Brain microvascular endothelial cell (primary cell): ENCODE results near the gene PNPT1.

ENCODE experiments used
- DNase-seq: peaks from one replicate; pipeline ENCODE4 v3.0.0-alpha.2; 2020
- H3K27ac ChIP-seq: fragments of 250-450 bp; sonication (Bioruptor Pico); 2 replicates; pipeline ENCODE4 v1.5.1; 2020; ENCODE audit warnings: mild to moderate bottlenecking, moderate library complexity
- H3K27me3 ChIP-seq: fragments of 250-450 bp; sonication (Bioruptor Pico); replicated peaks from 2 replicates; pipeline ENCODE4 v1.5.1; 2020; ENCODE audit warnings: mild to moderate bottlenecking
- H3K36me3 ChIP-seq: fragments of 250-450 bp; sonication (Bioruptor Pico); replicated peaks from 2 replicates; pipeline ENCODE4 v1.5.1; 2020; ENCODE audit warnings: mild to moderate bottlenecking
- H3K4me3 ChIP-seq: 2 replicates; pipeline ENCODE4 v1.5.1; 2011; ENCODE audit warnings: low read depth, mild to moderate bottlenecking, control low read depth, low read length, moderate library complexity
- in situ Hi-C: cut with HindIII; loops from 2 replicates; pipeline ENCODE4 v1.10.0; 2017; ENCODE audit warnings: low sequenced_read_pairs, low pct_ligation_motif_present
- TF ChIP-seq, protein P1 (sequence below): IDR thresholded peaks from 2 replicates; pipeline ENCODE4 v1.5.1; 2011; ENCODE audit warnings: low read depth, mild to moderate bottlenecking, moderate library complexity, low read length, control low read depth, inconsistent platforms; ENCODE audit errors: missing control alignments

Gene PNPT1

DNA sequence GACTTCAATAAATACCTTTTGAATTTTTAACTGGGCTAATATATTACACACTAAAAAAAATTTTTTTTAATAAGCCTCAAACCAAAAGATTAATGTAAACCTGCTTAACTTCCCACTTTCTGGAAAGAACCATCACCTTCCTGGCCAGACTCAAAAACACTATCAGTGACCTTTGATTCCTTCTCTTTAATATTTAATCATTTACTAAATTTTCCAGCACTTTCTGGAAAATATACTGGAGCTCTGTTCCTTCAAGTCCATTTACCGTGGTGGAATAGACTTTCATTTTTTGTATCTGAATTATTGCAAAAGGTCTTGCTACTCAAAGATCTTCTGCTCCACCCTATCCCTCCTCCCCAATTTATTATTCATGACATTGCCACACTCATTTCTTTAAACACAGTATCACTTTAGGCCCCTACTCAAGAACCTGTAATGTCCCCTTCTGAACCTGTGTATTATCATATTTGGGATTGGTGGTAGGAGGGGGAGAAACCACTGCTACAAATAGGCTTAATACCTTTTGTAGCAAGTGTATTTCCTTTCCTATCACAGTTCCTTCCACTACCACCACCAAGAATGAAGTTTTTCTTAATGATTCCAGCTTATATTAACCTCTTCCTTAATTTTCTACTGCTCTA is 83.6 kb downstream of the PNPT1 start:
- H3K4me3 ChIP-seq, result no peak overlapping the region
- in situ Hi-C loops, result no loop called here

DNA sequence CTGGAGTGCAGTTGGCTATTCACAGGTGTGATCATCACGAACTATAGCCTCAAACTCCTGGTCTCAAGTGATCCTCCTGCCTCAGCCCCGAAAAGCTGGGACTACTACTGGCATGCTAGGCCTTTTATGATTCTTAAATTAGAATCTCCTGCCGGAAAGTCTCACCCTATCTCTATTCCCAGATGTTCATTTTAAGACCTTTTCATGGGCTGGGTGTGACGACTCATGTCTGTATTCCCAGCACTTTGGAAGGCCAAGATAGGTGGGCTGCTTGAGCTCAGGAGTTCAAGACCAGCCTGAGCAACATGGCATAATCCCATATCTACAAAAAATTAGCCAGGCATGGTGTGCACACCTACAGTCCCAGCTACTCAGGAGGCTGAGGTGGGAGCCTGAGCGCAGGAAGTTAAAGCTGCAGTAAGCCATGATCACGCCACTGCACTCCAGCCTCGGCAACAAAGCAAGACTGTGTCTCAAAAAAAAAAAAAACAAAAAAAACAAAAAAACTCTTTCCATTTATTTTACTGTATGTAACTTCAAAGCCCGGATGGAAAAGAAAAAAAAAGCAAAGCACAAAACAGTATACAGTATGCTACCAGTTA is 84.3 kb downstream of the PNPT1 start:
- Histone ChIP-seq H3K27ac (no peak overlapping the region), H3K36me3 (peaks cover 8% of the 10 kb centered on the region), H3K27me3 (no peaks in the 10 kb centered on the region), H3K4me3 (no peak overlapping the region)
- in situ Hi-C loops, result no loop called here
- no peak for DNase-seq
- TF ChIP-seq, protein P1, sequence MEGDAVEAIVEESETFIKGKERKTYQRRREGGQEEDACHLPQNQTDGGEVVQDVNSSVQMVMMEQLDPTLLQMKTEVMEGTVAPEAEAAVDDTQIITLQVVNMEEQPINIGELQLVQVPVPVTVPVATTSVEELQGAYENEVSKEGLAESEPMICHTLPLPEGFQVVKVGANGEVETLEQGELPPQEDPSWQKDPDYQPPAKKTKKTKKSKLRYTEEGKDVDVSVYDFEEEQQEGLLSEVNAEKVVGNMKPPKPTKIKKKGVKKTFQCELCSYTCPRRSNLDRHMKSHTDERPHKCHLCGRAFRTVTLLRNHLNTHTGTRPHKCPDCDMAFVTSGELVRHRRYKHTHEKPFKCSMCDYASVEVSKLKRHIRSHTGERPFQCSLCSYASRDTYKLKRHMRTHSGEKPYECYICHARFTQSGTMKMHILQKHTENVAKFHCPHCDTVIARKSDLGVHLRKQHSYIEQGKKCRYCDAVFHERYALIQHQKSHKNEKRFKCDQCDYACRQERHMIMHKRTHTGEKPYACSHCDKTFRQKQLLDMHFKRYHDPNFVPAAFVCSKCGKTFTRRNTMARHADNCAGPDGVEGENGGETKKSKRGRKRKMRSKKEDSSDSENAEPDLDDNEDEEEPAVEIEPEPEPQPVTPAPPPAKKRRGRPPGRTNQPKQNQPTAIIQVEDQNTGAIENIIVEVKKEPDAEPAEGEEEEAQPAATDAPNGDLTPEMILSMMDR, result no peak

More for the DNA sequence above, 83.6 kb downstream of the PNPT1 start:
- TF ChIP-seq, protein P1, result no peak
- Histone ChIP-seq H3K27ac (no peak overlapping the region), H3K36me3 (peaks cover 8% of the 10 kb centered on the region), H3K27me3 (no peaks in the 10 kb centered on the region)
- DNase-seq, result no peak

DNA sequence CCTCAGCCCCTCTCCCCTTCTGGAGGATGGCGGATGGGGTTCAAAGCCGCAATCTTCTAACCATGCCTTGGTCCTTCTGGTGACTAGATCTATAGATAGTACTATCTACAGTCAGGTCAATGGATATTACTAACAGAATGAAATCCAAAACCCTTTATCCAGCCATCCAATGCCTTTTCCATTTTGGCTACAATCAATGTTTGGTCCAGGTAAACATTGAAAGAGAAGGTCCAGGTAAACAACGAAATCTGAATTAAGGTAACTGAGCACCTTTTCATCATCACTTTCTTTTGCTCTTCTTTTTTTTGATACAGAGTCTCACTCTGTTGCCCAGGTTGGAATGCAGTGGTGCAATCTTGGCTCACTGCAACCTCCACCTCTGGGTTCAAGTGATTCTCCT is 85.9 kb downstream of the PNPT1 start:
- TF ChIP-seq, protein P1, result no peak
- Histone ChIP-seq H3K27me3 (no peaks in the 10 kb centered on the region), H3K4me3 (no peak overlapping the region), H3K27ac (no peak overlapping the region), H3K36me3 (peaks cover 10% of the 10 kb centered on the region)
- no peak for DNase-seq
- in situ Hi-C loops, result no loop called here

DNA sequence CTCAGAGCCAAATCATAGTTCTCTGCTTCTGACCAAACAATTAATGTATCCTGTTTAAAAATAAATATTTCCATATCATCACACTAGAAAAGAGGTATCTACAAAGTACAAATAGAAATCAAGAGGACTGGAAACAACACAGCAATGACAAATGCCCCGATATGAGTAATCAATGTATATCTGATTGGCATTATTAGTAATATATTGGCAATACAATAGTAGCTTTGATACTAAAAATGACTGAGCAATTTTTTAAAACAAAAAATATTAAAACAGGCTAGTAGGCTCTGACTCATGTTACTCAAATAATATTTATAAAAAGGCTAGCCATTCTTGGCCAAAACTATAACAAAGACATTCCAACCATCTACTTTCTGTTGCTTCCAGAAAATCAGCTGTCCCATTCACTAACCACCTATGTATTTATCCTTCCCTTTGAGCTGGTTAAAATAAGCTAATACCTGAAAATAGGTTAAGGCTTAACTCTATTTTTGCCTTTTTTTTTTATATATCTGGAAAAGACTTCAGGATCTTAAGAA is 89.5 kb downstream of the PNPT1 start:
- DNase-seq, result no peak
- no peak overlapping the region for H3K27ac ChIP-seq
- TF ChIP-seq, protein P1, result no peak
- no peak overlapping the region for H3K4me3 ChIP-seq
- no peaks in the 10 kb centered on the region for H3K27me3 ChIP-seq
- H3K36me3 ChIP-seq, result peaks cover 7% of the 10 kb centered on the region
- in situ Hi-C loops, result no loop called here

DNA sequence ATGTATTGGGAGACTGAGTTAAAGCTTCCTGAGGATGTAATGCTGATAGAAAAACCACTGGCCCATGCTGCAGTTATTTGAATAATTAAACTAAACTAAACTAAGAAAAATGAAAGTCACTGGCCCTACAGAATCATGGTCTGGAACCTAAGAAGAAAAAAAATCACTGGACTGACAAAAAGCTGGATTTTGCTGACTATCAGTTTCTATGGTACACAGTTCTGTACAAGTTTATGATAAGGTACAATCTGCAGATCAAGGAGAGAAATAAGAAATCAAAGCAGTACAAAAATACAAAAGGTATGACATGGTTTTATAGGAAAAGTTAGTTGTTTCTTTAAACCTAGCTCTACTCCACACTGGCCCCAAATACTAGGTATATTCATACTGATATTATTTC is 91.8 kb downstream of the PNPT1 start:
- peaks cover 16% of the 10 kb centered on the region for H3K36me3 ChIP-seq
- H3K27me3 ChIP-seq, result no peaks in the 10 kb centered on the region
- TF ChIP-seq, protein P1, result no peak
- H3K27ac ChIP-seq, result no peak overlapping the region
- H3K4me3 ChIP-seq, result no peak overlapping the region
- no peak for DNase-seq
- in situ Hi-C loops, result no loop called here
